ENCODE data around the gene DAPK1.

DAPK1 gene

GRCh38 chr9:87540444-87541105 is 42.9 kb downstream of the DAPK1 start:
- H3K27ac ChIP-seq: no peak overlapping the region
- TF ChIP-seq, protein P1, sequence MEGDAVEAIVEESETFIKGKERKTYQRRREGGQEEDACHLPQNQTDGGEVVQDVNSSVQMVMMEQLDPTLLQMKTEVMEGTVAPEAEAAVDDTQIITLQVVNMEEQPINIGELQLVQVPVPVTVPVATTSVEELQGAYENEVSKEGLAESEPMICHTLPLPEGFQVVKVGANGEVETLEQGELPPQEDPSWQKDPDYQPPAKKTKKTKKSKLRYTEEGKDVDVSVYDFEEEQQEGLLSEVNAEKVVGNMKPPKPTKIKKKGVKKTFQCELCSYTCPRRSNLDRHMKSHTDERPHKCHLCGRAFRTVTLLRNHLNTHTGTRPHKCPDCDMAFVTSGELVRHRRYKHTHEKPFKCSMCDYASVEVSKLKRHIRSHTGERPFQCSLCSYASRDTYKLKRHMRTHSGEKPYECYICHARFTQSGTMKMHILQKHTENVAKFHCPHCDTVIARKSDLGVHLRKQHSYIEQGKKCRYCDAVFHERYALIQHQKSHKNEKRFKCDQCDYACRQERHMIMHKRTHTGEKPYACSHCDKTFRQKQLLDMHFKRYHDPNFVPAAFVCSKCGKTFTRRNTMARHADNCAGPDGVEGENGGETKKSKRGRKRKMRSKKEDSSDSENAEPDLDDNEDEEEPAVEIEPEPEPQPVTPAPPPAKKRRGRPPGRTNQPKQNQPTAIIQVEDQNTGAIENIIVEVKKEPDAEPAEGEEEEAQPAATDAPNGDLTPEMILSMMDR (conservative IDR thresholded peaks at IDR 0.05; ENCODE audit: low read depth, low read length): no peak

DNA sequence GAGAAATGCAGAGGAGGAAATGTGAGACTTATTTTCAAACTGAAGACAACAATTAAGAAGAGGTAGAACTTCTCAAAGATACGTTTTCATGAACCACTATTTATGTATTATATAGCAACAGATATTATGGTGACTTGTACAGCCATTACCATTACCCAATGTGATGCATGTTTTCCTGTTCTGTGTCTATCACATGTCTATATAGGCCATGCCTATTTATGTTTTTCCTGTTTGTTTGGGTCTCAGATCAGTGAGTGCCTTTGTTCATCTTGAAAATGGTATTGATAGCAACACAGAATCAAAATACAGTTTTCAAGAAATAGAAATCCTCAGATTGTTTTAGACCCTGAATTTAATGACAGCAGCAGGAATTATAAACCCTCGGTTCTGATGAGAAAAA is 44.0 kb downstream of the DAPK1 start:
- H3K4me3 ChIP-seq (IDR thresholded peaks at IDR 0.05; ENCODE audit: insufficient read depth, low read depth, low read length): no peak overlapping the region
- H3K4me2 ChIP-seq: no peak overlapping the region
- H4K20me1 ChIP-seq (ENCODE audit: insufficient read depth): no peaks in the 10 kb centered on the region

More at GRCh38 chr9:87540444-87541105, 42.9 kb downstream of the DAPK1 start:
- Histone ChIP-seq H3K36me3 (ENCODE audit: insufficient read depth) (no peaks in the 10 kb centered on the region), H2AFZ (ENCODE audit: low read depth) (no peak overlapping the region), H4K20me1 (ENCODE audit: insufficient read depth) (no peaks in the 10 kb centered on the region), H3K9ac (no peak overlapping the region), H3K27me3 (ENCODE audit: insufficient read depth, low read depth) (no peaks in the 10 kb centered on the region), H3K4me2 (no peak overlapping the region), H3K79me2 (ENCODE audit: insufficient read depth, low read depth) (0 out of 2 replicates have a peak, but pooled peaks cover 8% of the 10 kb centered on the region), H3K4me3 (IDR thresholded peaks at IDR 0.05; ENCODE audit: insufficient read depth, low read depth, low read length) (no peak overlapping the region), H3K4me1 (ENCODE audit: low read depth, poor library complexity, severe bottlenecking) (peaks cover 11% of the 10 kb centered on the region)

GRCh38 chr9:87542141-87542540 is 44.5 kb downstream of the DAPK1 start:
- H2AFZ ChIP-seq (ENCODE audit: low read depth): no peak overlapping the region
- H3K27me3 ChIP-seq (ENCODE audit: insufficient read depth, low read depth): no peaks in the 10 kb centered on the region
- no peak overlapping the region for H3K4me3 ChIP-seq (IDR thresholded peaks at IDR 0.05; ENCODE audit: insufficient read depth, low read depth, low read length)
- H3K4me1 ChIP-seq (ENCODE audit: low read depth, poor library complexity, severe bottlenecking): no peaks in the 10 kb centered on the region
- no peaks in the 10 kb centered on the region for H3K36me3 ChIP-seq (ENCODE audit: insufficient read depth)
- H3K27ac ChIP-seq: no peak overlapping the region
- H4K20me1 ChIP-seq (ENCODE audit: insufficient read depth): no peaks in the 10 kb centered on the region
- H3K4me2 ChIP-seq: no peak overlapping the region
- no peak overlapping the region for H3K9ac ChIP-seq
- TF ChIP-seq, protein P1 (conservative IDR thresholded peaks at IDR 0.05; ENCODE audit: low read depth, low read length): no peak
- 0 out of 2 replicates have a peak, but pooled peaks cover 7% of the 10 kb centered on the region for H3K79me2 ChIP-seq (ENCODE audit: insufficient read depth, low read depth)

More for the DNA sequence above, 44.0 kb downstream of the DAPK1 start:
- H3K9ac ChIP-seq: no peak overlapping the region
- no peaks in the 10 kb centered on the region for H3K27me3 ChIP-seq (ENCODE audit: insufficient read depth, low read depth)
- H3K27ac ChIP-seq: no peak overlapping the region
- peaks cover under 1% of the 10 kb centered on the region for H3K4me1 ChIP-seq (ENCODE audit: low read depth, poor library complexity, severe bottlenecking)
- TF ChIP-seq, protein P1 (conservative IDR thresholded peaks at IDR 0.05; ENCODE audit: low read depth, low read length): no peak
- no peak overlapping the region for H2AFZ ChIP-seq (ENCODE audit: low read depth)
- no peaks in the 10 kb centered on the region for H3K36me3 ChIP-seq (ENCODE audit: insufficient read depth)
- H3K79me2 ChIP-seq (ENCODE audit: insufficient read depth, low read depth): 0 out of 2 replicates have a peak, but pooled peaks cover 8% of the 10 kb centered on the region

DNA sequence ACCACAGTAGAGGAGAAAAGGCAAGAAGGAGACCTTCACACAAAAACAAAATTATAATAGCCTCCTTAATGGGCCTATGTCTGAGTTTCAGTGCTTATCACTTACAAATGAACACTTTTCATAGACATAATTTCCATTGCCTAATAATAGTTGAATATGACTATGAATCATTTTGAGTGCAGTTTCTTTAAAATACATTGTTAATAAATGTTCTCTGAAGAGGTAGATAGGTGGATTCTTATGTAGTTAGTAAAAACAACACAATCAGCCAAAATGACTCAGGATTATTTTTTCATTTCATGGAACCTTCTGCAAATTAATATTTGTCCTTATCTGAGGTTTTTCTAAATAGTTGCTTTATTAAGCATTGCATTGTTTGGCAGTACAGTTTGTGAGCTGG is 45.6 kb downstream of the DAPK1 start:
- Histone ChIP-seq H4K20me1 (ENCODE audit: insufficient read depth) (no peaks in the 10 kb centered on the region), H2AFZ (ENCODE audit: low read depth) (no peak overlapping the region), H3K4me1 (ENCODE audit: low read depth, poor library complexity, severe bottlenecking) (no peaks in the 10 kb centered on the region), H3K9ac (no peak overlapping the region), H3K36me3 (ENCODE audit: insufficient read depth) (no peaks in the 10 kb centered on the region), H3K4me3 (IDR thresholded peaks at IDR 0.05; ENCODE audit: insufficient read depth, low read depth, low read length) (no peak overlapping the region), H3K4me2 (no peak overlapping the region), H3K27ac (no peak overlapping the region), H3K27me3 (ENCODE audit: insufficient read depth, low read depth) (no peaks in the 10 kb centered on the region), H3K79me2 (ENCODE audit: insufficient read depth, low read depth) (no peaks in the 10 kb centered on the region)
- TF ChIP-seq, protein P1 (conservative IDR thresholded peaks at IDR 0.05; ENCODE audit: low read depth, low read length): no peak
